NCI-H2081 (cell line): ENCODE data around the gene NECTIN4.

ENCODE experiments used
- DNase-seq, 2 experiments: peaks; one replicate each; lab custom pipeline; 2025; lab: John Stamatoyannopoulos, UW

The NECTIN4 gene

DNA sequence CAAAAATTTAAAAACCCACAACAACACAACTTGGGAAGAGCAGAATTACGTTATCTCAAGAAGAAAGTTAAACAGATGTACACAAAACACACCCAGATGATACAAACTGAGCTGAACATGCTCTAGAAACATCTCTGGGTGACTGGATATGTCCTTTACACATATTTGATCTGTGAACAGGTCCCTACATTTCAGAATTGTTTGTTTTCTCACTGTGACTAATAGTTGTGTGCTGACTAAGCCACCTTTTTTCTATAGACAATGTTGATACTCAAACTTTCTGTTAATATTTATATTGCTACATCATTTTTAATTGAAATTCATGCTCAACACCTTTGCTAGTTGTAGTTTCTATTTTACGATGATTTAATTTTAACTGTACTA lies 67.4 kb downstream of the NECTIN4 start:
- no peak for DNase-seq

- DNase-seq = peak; percentile 100
These were observed 68.0 kb downstream of the NECTIN4 start for GRCh38 chr1:161021165-161021969.
